ENCODE data around the gene DLEC1. TPM values are rescaled to one million over a fixed set of nuclear protein-coding genes. Genes with fewer than 3 reads are reported as not detected.

DLEC1 gene
- total RNA-seq, 4 donors from 2014 or later: 0.08 to 2.9 (median 0.57) TPM

DNA sequence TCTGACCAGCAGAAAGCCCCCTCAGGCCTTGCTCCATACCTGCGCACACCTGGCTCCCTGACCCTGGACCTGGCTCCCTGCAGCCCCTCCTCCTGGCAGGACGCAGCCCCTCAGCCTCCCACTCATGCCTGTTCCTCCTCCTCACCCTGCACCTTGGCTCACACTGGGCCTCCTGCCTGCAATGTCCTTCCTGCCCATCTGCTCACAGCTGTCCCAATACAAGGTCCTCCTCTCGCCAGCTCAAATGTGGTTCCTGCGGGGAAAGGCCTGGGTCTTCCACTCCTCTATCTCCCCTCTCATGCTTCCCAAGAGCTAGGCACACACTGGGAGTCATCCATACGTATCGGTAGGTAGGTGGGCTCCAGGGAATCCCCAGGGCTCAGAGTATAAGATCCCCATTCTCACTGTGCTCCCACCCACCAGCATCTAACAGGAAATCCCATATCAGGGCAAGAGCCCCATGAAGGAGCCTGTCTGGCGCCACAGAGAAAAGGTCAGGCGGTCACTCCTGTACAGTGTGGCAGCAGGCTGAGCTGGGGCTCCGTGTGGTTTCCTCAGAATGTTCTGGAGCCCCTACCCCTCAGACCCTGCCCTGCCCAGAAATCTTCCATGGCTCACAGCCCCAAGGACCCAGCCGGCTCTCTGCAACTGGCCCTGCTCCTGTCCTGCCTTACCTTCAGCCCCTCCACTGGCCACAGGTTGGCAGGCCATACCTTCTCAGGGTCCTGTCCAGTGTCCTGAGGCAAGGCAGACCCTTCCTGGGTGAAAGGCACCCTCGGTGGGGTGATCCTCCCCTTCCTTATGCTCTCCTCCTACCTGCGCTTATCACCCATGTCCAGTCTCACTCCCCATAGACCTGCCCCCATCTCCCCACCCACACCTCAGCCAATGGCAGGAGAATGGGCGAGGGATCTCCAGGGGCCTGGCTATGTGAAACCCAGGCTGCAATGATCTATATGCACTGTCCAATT is 20.4 kb upstream of the DLEC1 start:
- TF ChIP-seq, protein P1, sequence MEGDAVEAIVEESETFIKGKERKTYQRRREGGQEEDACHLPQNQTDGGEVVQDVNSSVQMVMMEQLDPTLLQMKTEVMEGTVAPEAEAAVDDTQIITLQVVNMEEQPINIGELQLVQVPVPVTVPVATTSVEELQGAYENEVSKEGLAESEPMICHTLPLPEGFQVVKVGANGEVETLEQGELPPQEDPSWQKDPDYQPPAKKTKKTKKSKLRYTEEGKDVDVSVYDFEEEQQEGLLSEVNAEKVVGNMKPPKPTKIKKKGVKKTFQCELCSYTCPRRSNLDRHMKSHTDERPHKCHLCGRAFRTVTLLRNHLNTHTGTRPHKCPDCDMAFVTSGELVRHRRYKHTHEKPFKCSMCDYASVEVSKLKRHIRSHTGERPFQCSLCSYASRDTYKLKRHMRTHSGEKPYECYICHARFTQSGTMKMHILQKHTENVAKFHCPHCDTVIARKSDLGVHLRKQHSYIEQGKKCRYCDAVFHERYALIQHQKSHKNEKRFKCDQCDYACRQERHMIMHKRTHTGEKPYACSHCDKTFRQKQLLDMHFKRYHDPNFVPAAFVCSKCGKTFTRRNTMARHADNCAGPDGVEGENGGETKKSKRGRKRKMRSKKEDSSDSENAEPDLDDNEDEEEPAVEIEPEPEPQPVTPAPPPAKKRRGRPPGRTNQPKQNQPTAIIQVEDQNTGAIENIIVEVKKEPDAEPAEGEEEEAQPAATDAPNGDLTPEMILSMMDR (IDR thresholded peaks at IDR 0.05): no peak
- no peak for TF ChIP-seq POLR2A (IDR thresholded peaks at IDR 0.05)
- WGBS, 2 donors: 92 to 94% methylated on average over 12 to 13 of the region's 13 CpGs
- no peak for DNase-seq (ENCODE audit: low spot score in 2 of 2)
- no peak overlapping the region for H3K4me3 ChIP-seq (ENCODE audit: low read depth, poor library complexity, severe bottlenecking)
- intact Hi-C loops (cut with DNase I; ENCODE audit: low total_unique reads): no loop called here

DNA sequence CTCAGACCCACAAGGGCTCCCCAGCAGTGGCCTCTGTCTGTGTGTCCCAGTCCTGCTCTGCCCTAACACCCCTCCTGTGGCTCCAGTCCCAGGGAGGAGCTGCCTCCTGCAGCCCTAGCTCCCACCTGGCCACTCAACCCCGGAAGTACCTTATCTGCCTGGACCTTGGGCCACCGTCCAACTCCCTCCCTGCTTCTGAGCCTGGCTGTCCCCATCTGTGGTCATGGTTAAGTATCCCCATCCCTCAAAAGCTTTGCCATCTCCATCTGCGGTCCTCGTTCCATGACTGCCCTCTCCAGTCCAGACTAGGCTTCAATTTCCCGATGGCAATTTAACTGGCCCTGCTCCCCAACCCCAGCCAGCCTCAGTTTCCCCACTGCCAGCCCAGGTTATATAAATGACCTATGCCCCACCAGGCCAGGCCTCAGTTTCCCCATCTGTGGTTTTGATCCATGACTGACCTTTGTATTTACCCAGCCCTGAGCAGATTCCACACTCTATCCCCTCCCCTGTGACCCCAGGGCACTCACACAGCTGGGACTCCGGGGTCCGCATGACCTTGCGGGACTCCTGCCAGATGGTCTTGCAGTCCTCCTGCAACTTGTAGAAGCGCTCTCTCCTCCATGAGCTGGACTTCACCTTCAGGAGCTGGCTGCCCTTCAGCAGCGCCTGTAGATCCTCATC is 19.2 kb upstream of the DLEC1 start:
- intact Hi-C loops (cut with DNase I; ENCODE audit: low total_unique reads): no loop called here
- DNase-seq (ENCODE audit: low spot score in 2 of 2): no peak
- WGBS, 2 donors: 82 to 94% methylated on average over 10 of the region's 10 CpGs
- TF ChIP-seq POLR2A (IDR thresholded peaks at IDR 0.05): no peak
- TF ChIP-seq, protein P1 (IDR thresholded peaks at IDR 0.05): no peak
- no peak overlapping the region for H3K4me3 ChIP-seq (ENCODE audit: low read depth, poor library complexity, severe bottlenecking)

DNA sequence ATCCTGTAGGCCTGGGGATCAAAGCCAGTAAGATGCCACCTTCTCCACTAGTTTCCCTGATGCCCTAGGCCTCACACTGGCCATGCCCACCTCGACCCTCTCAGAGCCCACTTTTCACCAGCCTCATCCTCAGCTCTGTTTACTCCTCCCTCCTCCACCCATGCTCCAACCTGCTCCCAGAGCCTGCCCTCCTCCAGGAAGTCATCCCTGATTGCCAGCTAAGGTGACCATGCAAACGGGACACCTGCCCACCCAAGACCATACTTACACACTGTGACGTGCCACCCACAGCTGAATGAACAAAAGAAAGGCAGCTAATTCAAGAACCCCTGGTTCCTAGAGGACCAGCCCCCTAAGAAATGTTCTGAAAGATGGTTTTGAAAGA is 18.7 kb upstream of the DLEC1 start:
- 84 to 89% methylated on average over 3 of the region's 3 CpGs for WGBS, 2 donors
- no peak for DNase-seq (ENCODE audit: low spot score in 2 of 2)
- intact Hi-C loops (cut with DNase I; ENCODE audit: low total_unique reads): no loop called here
- TF ChIP-seq POLR2A (IDR thresholded peaks at IDR 0.05): no peak
- TF ChIP-seq, protein P1 (IDR thresholded peaks at IDR 0.05): no peak
- no peak overlapping the region for H3K4me3 ChIP-seq (ENCODE audit: low read depth, poor library complexity, severe bottlenecking)

DNA sequence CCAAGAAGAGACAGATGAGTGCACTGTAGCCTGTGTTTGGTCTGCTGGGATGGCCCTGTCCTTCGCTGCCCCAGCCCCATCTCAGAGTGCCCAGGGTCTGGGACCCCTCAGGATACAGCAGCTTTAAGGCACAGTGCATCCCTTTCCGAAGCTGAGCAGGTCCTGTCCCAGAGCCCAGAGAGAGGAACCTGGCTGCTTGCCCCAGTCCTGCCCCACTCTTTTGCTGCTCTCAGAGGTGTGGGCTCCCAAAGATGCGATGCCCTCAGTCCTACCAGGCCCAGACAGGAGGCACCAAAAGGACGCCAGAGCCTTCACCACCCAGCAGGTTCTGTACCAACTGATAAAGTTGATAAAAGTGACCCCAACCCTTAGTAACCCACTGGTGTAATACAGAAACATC is 17.8 kb upstream of the DLEC1 start:
- no peak overlapping the region for H3K4me3 ChIP-seq (ENCODE audit: low read depth, poor library complexity, severe bottlenecking)
- TF ChIP-seq POLR2A (IDR thresholded peaks at IDR 0.05): no peak
- TF ChIP-seq, protein P1 (IDR thresholded peaks at IDR 0.05): no peak
- DNase-seq (ENCODE audit: low spot score in 2 of 2): no peak
- WGBS, 2 donors: 90 to 100% methylated on average over 4 of the region's 4 CpGs
- intact Hi-C loops (cut with DNase I; ENCODE audit: low total_unique reads): no loop called here

DNA sequence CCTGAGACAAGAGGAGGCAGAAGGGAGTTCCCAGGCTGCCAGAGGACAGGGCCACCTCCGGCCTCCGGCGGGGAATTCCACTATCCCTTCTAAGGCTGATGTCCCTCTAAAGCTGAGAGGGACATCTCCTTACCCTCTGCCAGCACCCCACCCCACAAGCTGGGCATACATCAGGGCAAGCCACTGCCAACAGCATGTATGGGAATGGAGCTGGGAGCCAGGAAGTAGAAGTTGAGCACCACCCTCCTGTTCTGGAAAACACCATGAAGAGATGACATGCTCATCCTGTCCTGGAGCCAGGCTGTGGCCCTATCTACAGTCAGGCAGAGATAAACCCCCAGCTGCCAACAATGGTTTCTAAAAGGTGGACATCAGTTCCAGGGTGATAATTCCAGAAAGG is 16.7 kb upstream of the DLEC1 start:
- TF ChIP-seq, protein P1 (IDR thresholded peaks at IDR 0.05): no peak
- no peak for TF ChIP-seq POLR2A (IDR thresholded peaks at IDR 0.05)
- WGBS, 2 donors: 50 to 78% methylated on average over 3 of the region's 3 CpGs
- no peak for DNase-seq (ENCODE audit: low spot score in 2 of 2)
- intact Hi-C loops (cut with DNase I; ENCODE audit: low total_unique reads): no loop called here
- H3K4me3 ChIP-seq (ENCODE audit: low read depth, poor library complexity, severe bottlenecking): no peak overlapping the region

Measured in lower leg skin (tissue), 4 donors.